Measurements from ENCODE around the gene COL9A3.
A peak's percentile ranks its signal among the peaks of the same experiment; 100 is the strongest.

COL9A3 gene

GRCh38 chr20:62880147-62880934 lies 63.5 kb downstream of the COL9A3 start:
- Histone ChIP-seq H3K9ac (ENCODE audit: insufficient read length) (no peak overlapping the region), H3K36me3 (ENCODE audit: insufficient read depth, low read length) (peaks cover 6% of the 10 kb centered on the region; the same call in 1 of the 2 replicates), H3K9me3 (ENCODE audit: low read depth, low read length) (no peaks in the 10 kb centered on the region), H3K4me3 (no peak overlapping the region), H3K27ac (no peak overlapping the region)
- DNase-seq (ENCODE audit: low read depth, low spot score) = no peak
- TF ChIP-seq FOXP2 (optimal IDR thresholded peaks at IDR 0.05; ENCODE audit: control extremely low read depth, extremely low read length, insufficient read depth) (no peak), POLR2AphosphoS5 (IDR thresholded peaks at IDR 0.05; ENCODE audit: borderline replicate concordance, low read depth, low read length) (no peak), EZH2 (IDR thresholded peaks at IDR 0.05) (no peak)

DNA sequence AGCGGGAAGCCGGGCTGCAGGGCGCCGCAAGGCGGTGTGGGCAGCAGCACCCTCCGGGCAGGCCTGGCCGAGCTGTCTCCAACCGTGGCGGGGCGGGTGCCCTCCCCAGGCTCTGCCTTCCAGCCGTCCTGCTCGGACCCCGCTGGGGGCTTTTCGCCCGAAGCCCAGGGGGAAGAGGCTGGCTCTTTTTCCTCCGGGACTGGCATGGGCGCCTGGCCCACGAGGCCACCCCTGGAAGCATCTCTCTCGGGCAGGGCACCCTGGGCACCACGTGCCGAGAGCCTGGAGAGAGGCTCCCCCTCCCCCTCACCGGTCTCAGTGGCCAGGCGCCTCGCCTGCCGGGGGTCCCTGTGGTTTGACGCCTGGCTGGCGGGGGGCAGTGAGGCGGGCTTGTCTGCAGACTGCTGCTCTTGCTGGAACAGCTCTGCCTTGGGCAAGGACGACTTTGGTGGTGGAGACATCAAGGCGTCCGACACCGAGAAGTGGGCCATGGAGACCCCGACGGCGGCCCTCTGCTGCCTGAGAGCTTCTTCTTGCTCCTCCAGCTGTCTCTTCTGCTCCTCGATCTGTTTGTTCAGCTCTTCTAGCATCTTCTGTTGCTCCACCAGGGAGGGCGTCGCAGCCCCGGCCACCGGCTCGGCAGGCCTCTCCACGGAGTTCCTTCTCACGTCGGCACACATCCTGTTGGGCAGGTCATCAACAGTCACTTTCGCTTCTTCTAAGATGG lies 64.2 kb downstream of the COL9A3 start:
- no peak for DNase-seq (ENCODE audit: low read depth, low spot score)

DNA sequence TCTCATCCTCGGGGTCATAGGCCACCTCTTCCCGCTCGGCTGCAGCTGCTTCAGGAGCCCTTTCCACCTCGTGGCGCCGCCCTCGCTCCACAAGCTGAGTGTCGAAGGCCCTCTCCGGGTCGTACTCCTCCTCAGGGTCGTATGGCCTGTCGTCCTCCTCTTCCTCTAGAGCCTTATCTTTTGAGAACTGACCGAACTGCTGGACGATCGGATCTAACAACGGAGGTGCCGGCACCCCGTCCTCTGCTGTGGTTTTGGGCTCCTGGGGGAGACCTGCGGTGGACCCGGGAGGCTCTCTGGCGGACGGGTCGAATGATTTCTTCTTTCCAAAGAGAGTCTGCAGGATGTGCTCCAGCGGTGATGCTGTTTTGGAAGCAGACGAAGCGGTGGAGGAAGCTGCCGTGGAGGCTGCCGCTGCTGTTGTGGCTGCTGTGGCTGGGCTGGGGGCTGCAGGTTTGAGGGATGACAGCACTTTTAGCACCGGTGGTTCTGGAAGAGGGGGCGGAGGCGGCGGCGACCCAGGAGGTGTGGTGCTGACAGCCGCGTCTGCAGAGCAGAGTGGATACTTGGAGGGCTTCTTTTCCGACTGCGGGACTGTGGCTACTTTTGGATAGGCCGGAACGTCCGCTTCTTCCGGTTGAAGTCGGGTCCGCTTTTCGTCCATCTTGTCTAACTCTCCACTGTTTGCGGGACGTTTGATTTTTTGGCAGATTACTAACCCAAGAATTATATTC lies 65.0 kb downstream of the COL9A3 start:
- peaks cover 13% of the 10 kb centered on the region; the same call in 1 of the 2 replicates for H3K36me3 ChIP-seq (ENCODE audit: insufficient read depth, low read length)
- TF ChIP-seq FOXP2 (optimal IDR thresholded peaks at IDR 0.05; ENCODE audit: control extremely low read depth, extremely low read length, insufficient read depth) = no peak
- no peak for TF ChIP-seq POLR2AphosphoS5 (IDR thresholded peaks at IDR 0.05; ENCODE audit: borderline replicate concordance, low read depth, low read length)
- no peak for TF ChIP-seq EZH2 (IDR thresholded peaks at IDR 0.05)
- H3K4me3 ChIP-seq = no peak overlapping the region
- no peak for DNase-seq (ENCODE audit: low read depth, low spot score)
- no peak overlapping the region for H3K9ac ChIP-seq (ENCODE audit: insufficient read length)
- no peak overlapping the region for H3K27ac ChIP-seq
- no peaks in the 10 kb centered on the region for H3K9me3 ChIP-seq (ENCODE audit: low read depth, low read length)

More for the DNA sequence above, 64.2 kb downstream of the COL9A3 start:
- Histone ChIP-seq H3K27ac (no peak overlapping the region), H3K9me3 (ENCODE audit: low read depth, low read length) (no peaks in the 10 kb centered on the region), H3K4me3 (no peak overlapping the region), H3K9ac (ENCODE audit: insufficient read length) (no peak overlapping the region), H3K36me3 (ENCODE audit: insufficient read depth, low read length) (peaks cover 6% of the 10 kb centered on the region; the same call in 1 of the 2 replicates)
- TF ChIP-seq POLR2AphosphoS5 (IDR thresholded peaks at IDR 0.05; ENCODE audit: borderline replicate concordance, low read depth, low read length) = no peak
- TF ChIP-seq FOXP2 (optimal IDR thresholded peaks at IDR 0.05; ENCODE audit: control extremely low read depth, extremely low read length, insufficient read depth) = no peak
- TF ChIP-seq EZH2 (IDR thresholded peaks at IDR 0.05) = no peak

- Histone ChIP-seq H3K36me3 (ENCODE audit: insufficient read depth, low read length) (peaks cover 15% of the 10 kb centered on the region; the same call in 1 of the 2 replicates), H3K27ac (no peak overlapping the region), H3K9me3 (ENCODE audit: low read depth, low read length) (no peaks in the 10 kb centered on the region), H3K9ac (ENCODE audit: insufficient read length) (no peak overlapping the region), H3K4me3 (no peak overlapping the region)
- TF ChIP-seq POLR2AphosphoS5 (IDR thresholded peaks at IDR 0.05; ENCODE audit: borderline replicate concordance, low read depth, low read length) (no peak), FOXP2 (optimal IDR thresholded peaks at IDR 0.05; ENCODE audit: control extremely low read depth, extremely low read length, insufficient read depth) (no peak), EZH2 (IDR thresholded peaks at IDR 0.05) (no peak)
- no peak for DNase-seq (ENCODE audit: low read depth, low spot score)
Observed at GRCh38 chr20:62882426-62882825, 65.6 kb downstream of the COL9A3 start.

DNA sequence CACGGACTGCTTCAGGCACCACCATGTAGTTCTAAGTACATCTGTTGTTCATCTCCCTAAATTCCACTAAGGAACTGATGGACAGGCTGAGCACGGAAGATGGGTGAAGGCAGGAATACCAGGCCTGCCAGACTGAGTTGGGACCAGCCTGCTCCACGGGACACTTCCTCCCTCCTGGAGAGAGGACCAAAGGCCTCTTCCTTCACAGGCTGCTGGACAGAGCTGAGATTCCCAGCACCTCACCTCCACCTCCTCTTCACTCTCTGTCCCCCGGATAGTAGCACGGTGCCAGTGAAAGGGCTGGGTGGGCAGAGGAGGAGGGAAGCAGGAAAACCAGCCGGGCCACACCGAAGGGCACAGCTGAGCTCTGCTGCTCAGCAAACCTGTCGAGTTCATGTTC lies 67.7 kb downstream of the COL9A3 start:
- no peaks in the 10 kb centered on the region for H3K9me3 ChIP-seq (ENCODE audit: low read depth, low read length)
- no peak for DNase-seq (ENCODE audit: low read depth, low spot score)
- peak overlapping the region; percentile 77; the same call in 1 of the 2 replicates for H3K27ac ChIP-seq
- H3K9ac ChIP-seq (ENCODE audit: insufficient read length) = no peak overlapping the region
- H3K36me3 ChIP-seq (ENCODE audit: insufficient read depth, low read length) = peaks cover 37% of the 10 kb centered on the region
- no peak; the same call in 1 of the 2 replicates for TF ChIP-seq POLR2AphosphoS5 (IDR thresholded peaks at IDR 0.05; ENCODE audit: borderline replicate concordance, low read depth, low read length)
- no peak for TF ChIP-seq EZH2 (IDR thresholded peaks at IDR 0.05)
- no peak for TF ChIP-seq FOXP2 (optimal IDR thresholded peaks at IDR 0.05; ENCODE audit: control extremely low read depth, extremely low read length, insufficient read depth)
- no peak overlapping the region for H3K4me3 ChIP-seq

DNA sequence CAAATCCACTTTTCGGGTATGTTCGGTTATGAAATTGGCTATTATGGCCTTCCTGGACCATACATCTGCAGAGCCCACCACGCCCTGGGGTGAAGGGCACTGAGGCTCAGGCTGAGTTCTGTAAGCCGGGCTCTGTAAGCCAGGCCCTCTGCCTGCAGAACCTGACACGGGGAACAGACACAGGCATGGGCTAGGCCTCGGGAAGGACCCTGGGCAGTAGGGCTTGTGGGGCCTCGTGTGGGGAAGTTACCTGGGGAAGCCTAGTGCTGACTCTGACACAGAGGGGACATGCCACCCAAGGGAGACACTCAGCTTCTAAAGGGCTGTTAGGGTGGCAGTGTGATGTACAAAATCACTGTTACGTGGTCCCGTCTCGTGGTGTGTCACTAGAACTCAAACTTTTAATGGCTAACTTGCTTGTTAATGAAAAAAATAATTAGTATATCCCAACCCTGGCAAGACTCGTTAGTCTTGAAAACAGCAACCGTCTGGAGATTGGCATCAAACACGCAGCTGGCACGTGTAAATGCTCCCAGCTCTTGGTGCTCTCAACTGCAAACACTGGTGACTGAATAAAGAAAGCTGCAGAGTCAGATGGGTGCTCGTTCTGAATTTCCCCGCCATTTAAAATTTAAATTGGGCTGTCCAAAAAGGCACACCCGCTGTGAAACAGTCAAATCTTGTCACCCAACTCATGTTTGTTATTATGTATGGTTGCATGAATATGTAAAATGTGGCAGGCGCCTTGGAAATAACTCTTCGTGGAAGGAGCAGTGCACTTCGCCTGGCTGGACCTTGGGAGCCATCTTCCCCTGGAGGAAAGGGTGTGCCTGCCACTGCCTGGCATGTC lies 68.4 kb downstream of the COL9A3 start:
- H3K36me3 ChIP-seq (ENCODE audit: insufficient read depth, low read length) = peaks cover 44% of the 10 kb centered on the region
- H3K4me3 ChIP-seq = 0 out of 2 replicates have a peak overlapping the region, but pooled peaks have one; percentile 23
- H3K27ac ChIP-seq = peak overlapping the region; percentile 77
- no peak for DNase-seq (ENCODE audit: low read depth, low spot score)
- no peaks in the 10 kb centered on the region for H3K9me3 ChIP-seq (ENCODE audit: low read depth, low read length)
- no peak overlapping the region for H3K9ac ChIP-seq (ENCODE audit: insufficient read length)
- TF ChIP-seq FOXP2 (optimal IDR thresholded peaks at IDR 0.05; ENCODE audit: control extremely low read depth, extremely low read length, insufficient read depth) = no peak
- peak; percentile 3; the same call in 1 of the 2 replicates for TF ChIP-seq POLR2AphosphoS5 (IDR thresholded peaks at IDR 0.05; ENCODE audit: borderline replicate concordance, low read depth, low read length)
- TF ChIP-seq EZH2 (IDR thresholded peaks at IDR 0.05) = no peak
